SK-N-SH (cell line): ENCODE measurements around the gene RBBP4. TPM values are rescaled to one million over a fixed set of nuclear protein-coding genes. Genes with fewer than 3 reads are reported as not detected.
"Not testable (repeated sequence)": the region's sequence is repeated elsewhere in the genome, so short reads cannot be mapped to it uniquely, and the experiment has no call there.

Experiments
- CTCF ChIA-PET: fragments of 300-600, 350-600 bp; formaldehyde crosslinking; extraction: SDS; loops from one replicate; lab custom pipeline; 2021; lab: Yijun Ruan, JAX
- POLR2A ChIA-PET: fragments of 350-600 bp; sonication (Branson Sonifier 250); formaldehyde crosslinking; extraction: SDS; loops from one replicate; lab custom pipeline; 2020; ENCODE audit warnings: antibody characterized with exemption, inconsistent platforms; lab: Yijun Ruan, JAX
- DNase-seq: peaks from one replicate; pipeline ENCODE4 v3.0.0; 2012
- H2AFZ ChIP-seq: fragments of 200-600 bp; sonication (generic); 2 replicates; pipeline ENCODE4 v1.8.1; 2016; ENCODE audit warnings: antibody characterized with exemption, mild to moderate bottlenecking, low read depth
- H3F3A ChIP-seq: fragments of 200-600 bp; sonication (generic); replicated peaks from 2 replicates; pipeline ENCODE3; 2016; ENCODE audit warnings: antibody characterized with exemption, mild to moderate bottlenecking; ENCODE audit not compliant: insufficient read depth
- H3K27ac ChIP-seq, 2 experiments: fragments of 200-500 bp in 1 of 2; fragments of 200-600 bp in 1 of 2; sonication (Bioruptor generic) in 1 of 2; sonication (generic), shearing (Covaris generic) in 1 of 2; 2 replicates each; pipeline versions ENCODE4 v1.5.1 to v1.6.1; 2014 to 2016; ENCODE audit warnings: low read depth in 2 of 2, inconsistent platforms in 1 of 2, low read length in 1 of 2, mild to moderate bottlenecking in 1 of 2, mixed read lengths in 1 of 2
- H3K27me3 ChIP-seq: fragments of 200-600 bp; sonication (generic), shearing (Covaris generic); 2 replicates; pipeline ENCODE4 v1.6.1; 2016; ENCODE audit warnings: mixed run types; ENCODE audit not compliant: insufficient read depth
- H3K36me3 ChIP-seq, 2 experiments: fragments of 200-500 bp in 1 of 2; fragments of 200-600 bp in 1 of 2; sonication (Bioruptor generic) in 1 of 2; sonication (generic) in 1 of 2; replicated peaks in 1 of 2; 2 replicates each; pipeline versions ENCODE3 to v1.5.1; 2014 to 2016; ENCODE audit warnings: low read length in 1 of 2, mild to moderate bottlenecking in 1 of 2; ENCODE audit not compliant: insufficient read depth in 2 of 2, control insufficient read depth in 1 of 2
- H3K4me1 ChIP-seq, 2 experiments: fragments of 200-500 bp in 1 of 2; fragments of 200-600 bp in 1 of 2; sonication (Bioruptor generic) in 1 of 2; sonication (generic), shearing (Covaris generic) in 1 of 2; 2 replicates each; pipeline versions ENCODE4 v1.5.1 to v1.6.1; 2014 to 2016; ENCODE audit warnings: low read depth in 1 of 2, low read length in 1 of 2, mixed run types in 1 of 2; ENCODE audit not compliant: insufficient read depth in 2 of 2, control insufficient read depth in 1 of 2
- H3K4me2 ChIP-seq: fragments of 200-600 bp; sonication (generic), shearing (Covaris generic); 2 replicates; pipeline ENCODE4 v1.6.1; 2017; ENCODE audit warnings: mixed run types
- H3K4me3 ChIP-seq, 2 experiments: fragments of 200-500 bp in 1 of 2; fragments of 200-600 bp in 1 of 2; sonication (Bioruptor generic) in 1 of 2; sonication (generic), shearing (Covaris generic) in 1 of 2; 2 replicates each; pipeline versions ENCODE4 v1.5.1 to v1.8.1; 2014 to 2016; ENCODE audit warnings: low read depth in 2 of 2, inconsistent platforms in 1 of 2, low read length in 1 of 2, mild to moderate bottlenecking in 1 of 2, mixed read lengths in 1 of 2, moderate library complexity in 1 of 2
- H3K79me2 ChIP-seq: fragments of 200-600 bp; sonication (generic); 2 replicates; pipeline ENCODE4 v1.8.1; 2017; ENCODE audit warnings: mild to moderate bottlenecking; ENCODE audit not compliant: insufficient read depth
- H3K9ac ChIP-seq: fragments of 200-600 bp; sonication (generic); 2 replicates; pipeline ENCODE4 v1.6.1; 2017; ENCODE audit warnings: mixed run types
- H3K9me2 ChIP-seq: fragments of 200-600 bp; sonication (generic); 2 replicates; pipeline ENCODE4 v1.6.1; 2017; ENCODE audit warnings: mixed run types
- H3K9me3 ChIP-seq: fragments of 200-600 bp; sonication (generic); 2 replicates; pipeline ENCODE4 v1.6.1; 2017; ENCODE audit warnings: mixed run types, mild to moderate bottlenecking, moderate library complexity
- H4K20me1 ChIP-seq: fragments of 200-600 bp; sonication (generic); 2 replicates; pipeline ENCODE4 v1.6.1; 2017; ENCODE audit warnings: mild to moderate bottlenecking, mixed run types; ENCODE audit not compliant: insufficient read depth
- EP300 ChIP-seq, 2 experiments: IDR thresholded peaks; 2 replicates each; pipeline versions ENCODE4 v1.4.0 to v1.6.1; 2012; ENCODE audit warnings: borderline replicate concordance in 1 of 2, low read depth in 1 of 2, low read length in 1 of 2
- GABPA ChIP-seq: IDR thresholded peaks from 2 replicates; pipeline ENCODE4 v1.4.0; 2012; ENCODE audit warnings: low read depth, mild to moderate bottlenecking
- GATA2 ChIP-seq: sonication (generic); formaldehyde crosslinking; IDR thresholded peaks from 2 replicates; pipeline ENCODE4 v1.5.0; 2020; ENCODE audit warnings: mild to moderate bottlenecking, missing genetic modification reagents
- JUND ChIP-seq: IDR thresholded peaks from 2 replicates; pipeline ENCODE4 v1.4.0; 2012
- MEF2A ChIP-seq: IDR thresholded peaks from 2 replicates; pipeline ENCODE4 v1.4.0; 2012; ENCODE audit warnings: low read depth, borderline replicate concordance
- MXI1 ChIP-seq: IDR thresholded peaks from 2 replicates; pipeline ENCODE4 v1.6.1; 2012; ENCODE audit warnings: mild to moderate bottlenecking, low read depth, low read length, improper control_type of control experiment
- RCOR1 ChIP-seq: fragments of 150-350 bp; IDR thresholded peaks from 2 replicates; pipeline ENCODE4 v1.6.1; 2017; ENCODE audit warnings: antibody characterized with exemption, low read length
- RXRA ChIP-seq: IDR thresholded peaks from 2 replicates; pipeline ENCODE4 v1.4.0; 2012; ENCODE audit warnings: low read depth, mild to moderate bottlenecking, borderline replicate concordance
- SIN3A ChIP-seq: IDR thresholded peaks from 2 replicates; pipeline ENCODE4 v1.6.1; 2012; ENCODE audit warnings: low read depth, mild to moderate bottlenecking, low read length, moderate library complexity, borderline replicate concordance
- TCF12 ChIP-seq: IDR thresholded peaks from 2 replicates; pipeline ENCODE4 v1.4.0; 2012
- TEAD4 ChIP-seq: IDR thresholded peaks from 2 replicates; pipeline ENCODE4 v1.4.0; 2012; ENCODE audit warnings: mild to moderate bottlenecking, borderline replicate concordance; ENCODE audit not compliant: insufficient read depth
- YY1 ChIP-seq: IDR thresholded peaks from 2 replicates; pipeline ENCODE4 v1.4.0; 2012; ENCODE audit warnings: low read depth, mild to moderate bottlenecking
- WGBS: methylation state at CpG from one replicate; pipeline ENCODE4 v1.1.6; 2017; ENCODE audit warnings: low lambda C conversion rate; 5-methylcytosine and 5-hydroxymethylcytosine counted together
- polyA plus RNA-seq, 3 experiments: library from polyadenylated mRNA; depleted of rRNA; stranded (reverse); fragments of >200 nt; gene quantifications; 2 replicates each; pipeline ENCODE4 v1.2.3, GENCODE V29; 2012
- TF ChIP-seq, protein P1 (sequence below): fragments of 150-350 bp; IDR thresholded peaks from 2 replicates; pipeline ENCODE4 v1.6.1; 2016; ENCODE audit warnings: mild to moderate bottlenecking, low read depth, low read length
- TF ChIP-seq, protein P2 (sequence below): fragments of 150-350 bp; IDR thresholded peaks from 2 replicates; pipeline ENCODE4 v1.6.1; 2017; ENCODE audit warnings: antibody characterized with exemption, low read length, low read depth, borderline replicate concordance
- TF ChIP-seq, protein P3 (sequence below): IDR thresholded peaks from 2 replicates; pipeline ENCODE4 v1.4.0; 2012; ENCODE audit warnings: low read depth

RBBP4 gene
- polyA plus RNA-seq, 1 of the 3 experiments (the other 2 are of a cell fraction): 108 TPM

DNA sequence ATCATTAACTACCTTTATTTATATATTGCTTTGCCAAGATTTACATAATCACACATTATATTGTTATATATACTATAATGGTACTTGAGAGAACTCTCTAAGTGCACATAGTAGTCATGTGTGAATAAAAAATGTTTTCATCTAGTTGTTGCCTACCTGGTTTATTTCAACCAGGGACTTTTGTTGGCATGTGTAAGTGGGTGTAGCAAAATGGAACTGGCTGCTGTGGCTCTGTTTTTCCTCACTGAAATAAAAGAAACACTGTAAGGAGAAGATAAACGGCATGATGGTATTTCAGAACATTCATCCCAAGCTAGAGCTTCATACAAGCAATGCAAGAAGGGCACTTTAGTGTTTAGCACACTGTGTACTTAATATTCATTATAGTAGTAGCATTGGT is 14.9 kb downstream of the RBBP4 start (continued):
- TF ChIP-seq, protein P1, sequence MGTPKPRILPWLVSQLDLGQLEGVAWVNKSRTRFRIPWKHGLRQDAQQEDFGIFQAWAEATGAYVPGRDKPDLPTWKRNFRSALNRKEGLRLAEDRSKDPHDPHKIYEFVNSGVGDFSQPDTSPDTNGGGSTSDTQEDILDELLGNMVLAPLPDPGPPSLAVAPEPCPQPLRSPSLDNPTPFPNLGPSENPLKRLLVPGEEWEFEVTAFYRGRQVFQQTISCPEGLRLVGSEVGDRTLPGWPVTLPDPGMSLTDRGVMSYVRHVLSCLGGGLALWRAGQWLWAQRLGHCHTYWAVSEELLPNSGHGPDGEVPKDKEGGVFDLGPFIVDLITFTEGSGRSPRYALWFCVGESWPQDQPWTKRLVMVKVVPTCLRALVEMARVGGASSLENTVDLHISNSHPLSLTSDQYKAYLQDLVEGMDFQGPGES: no peak
- no peak for TF ChIP-seq MXI1

DNA sequence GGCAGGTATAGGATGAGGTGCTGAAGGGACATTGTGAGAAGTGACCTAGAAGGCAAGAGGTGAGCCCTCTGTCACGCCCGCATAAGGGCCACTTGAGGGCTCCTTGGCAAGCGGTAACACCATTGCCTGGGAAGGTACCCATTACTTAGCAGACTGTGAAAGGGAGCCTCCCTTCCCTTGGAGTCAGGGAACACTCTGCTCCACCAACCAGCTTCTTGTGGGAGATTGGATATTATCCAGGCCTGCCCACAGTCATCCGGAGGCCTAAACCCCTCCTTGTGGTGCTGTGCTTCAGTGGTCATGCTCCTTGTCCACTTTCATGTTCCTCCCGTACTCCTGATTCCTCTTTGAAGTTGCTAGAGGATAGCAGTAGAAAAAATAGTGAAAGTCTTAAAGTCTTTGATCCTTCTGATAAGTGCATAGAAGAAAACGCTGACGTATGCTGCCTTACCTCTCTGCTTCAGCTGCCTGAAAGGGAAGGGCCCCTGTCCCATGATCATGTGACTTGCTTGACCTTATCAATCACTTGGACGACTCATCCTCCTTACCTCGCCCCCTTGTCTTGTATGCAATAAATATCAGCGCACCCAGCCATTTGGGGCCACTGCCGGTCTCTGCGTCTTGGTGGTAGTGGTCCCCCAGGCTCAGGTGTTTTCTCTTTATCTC is 16.0 kb downstream of the RBBP4 start:
- no peaks in the 10 kb centered on the region for H3K4me1 ChIP-seq
- 91% methylated on average over 12 of the region's 12 CpGs for WGBS
- H3K27me3 ChIP-seq: no peaks in the 10 kb centered on the region
- H3K4me2 ChIP-seq: no peak overlapping the region
- H3K4me3 ChIP-seq: no peak overlapping the region
- ChIA-PET CTCF (no interaction called here), POLR2A (no interaction called here)
- H3F3A ChIP-seq: peaks cover 10% of the 10 kb centered on the region
- no peaks in the 10 kb centered on the region for H3K9me3 ChIP-seq
- no peak overlapping the region for H3K9ac ChIP-seq
- no peaks in the 10 kb centered on the region for H3K9me2 ChIP-seq
- TF ChIP-seq JUND: no peak
- no peak for TF ChIP-seq RXRA
- no peak for TF ChIP-seq TEAD4
- TF ChIP-seq MEF2A: no peak
- no peak for TF ChIP-seq TCF12
- TF ChIP-seq GABPA: no peak
- no peak for TF ChIP-seq YY1
- TF ChIP-seq SIN3A: no peak
- TF ChIP-seq, protein P2, sequence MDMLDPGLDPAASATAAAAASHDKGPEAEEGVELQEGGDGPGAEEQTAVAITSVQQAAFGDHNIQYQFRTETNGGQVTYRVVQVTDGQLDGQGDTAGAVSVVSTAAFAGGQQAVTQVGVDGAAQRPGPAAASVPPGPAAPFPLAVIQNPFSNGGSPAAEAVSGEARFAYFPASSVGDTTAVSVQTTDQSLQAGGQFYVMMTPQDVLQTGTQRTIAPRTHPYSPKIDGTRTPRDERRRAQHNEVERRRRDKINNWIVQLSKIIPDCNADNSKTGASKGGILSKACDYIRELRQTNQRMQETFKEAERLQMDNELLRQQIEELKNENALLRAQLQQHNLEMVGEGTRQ: no peak
- TF ChIP-seq MXI1: no peak
- TF ChIP-seq EP300 (IDR thresholded peaks at IDR 0.05; ENCODE audit: borderline replicate concordance in 1 of 2, low read depth in 1 of 2, low read length in 1 of 2): no peak
- TF ChIP-seq RCOR1: no peak
- TF ChIP-seq, protein P1: no peak
- TF ChIP-seq, protein P3, sequence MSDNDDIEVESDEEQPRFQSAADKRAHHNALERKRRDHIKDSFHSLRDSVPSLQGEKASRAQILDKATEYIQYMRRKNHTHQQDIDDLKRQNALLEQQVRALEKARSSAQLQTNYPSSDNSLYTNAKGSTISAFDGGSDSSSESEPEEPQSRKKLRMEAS: no peak
- TF ChIP-seq GATA2 (CRISPR knock-in tag): no peak
- no peak overlapping the region for H3K27ac ChIP-seq
- no peaks in the 10 kb centered on the region for H4K20me1 ChIP-seq
- peaks cover 71 to 84% of the 10 kb centered on the region in 2 experiments for H3K36me3 ChIP-seq
- H2AFZ ChIP-seq: no peak overlapping the region
- H3K79me2 ChIP-seq: peaks cover 58% of the 10 kb centered on the region
- no peak for DNase-seq

DNA sequence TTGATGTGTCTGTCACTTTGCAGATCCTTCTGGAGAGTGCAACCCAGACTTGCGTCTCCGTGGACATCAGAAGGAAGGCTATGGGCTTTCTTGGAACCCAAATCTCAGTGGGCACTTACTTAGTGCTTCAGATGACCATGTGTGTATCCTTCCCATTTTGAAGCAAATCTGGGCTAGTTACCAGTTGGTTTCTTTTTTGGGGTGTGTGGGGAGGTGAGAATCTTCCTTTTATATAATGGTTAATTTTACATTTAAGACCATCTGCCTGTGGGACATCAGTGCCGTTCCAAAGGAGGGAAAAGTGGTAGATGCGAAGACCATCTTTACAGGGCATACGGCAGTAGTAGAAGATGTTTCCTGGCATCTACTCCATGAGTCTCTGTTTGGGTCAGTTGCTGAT is 17.7 kb downstream of the RBBP4 start:
- DNase-seq, H3K9me3 ChIP-seq, H3K27me3 ChIP-seq, H3K4me1 ChIP-seq, H3K4me3 ChIP-seq, H3K9ac ChIP-seq, H3K9me2 ChIP-seq, H3K27ac ChIP-seq, H2AFZ ChIP-seq, H3K4me2 ChIP-seq, POLR2A ChIA-PET, H4K20me1 ChIP-seq: not testable (repeated sequence)
- CTCF ChIA-PET: interaction anchor here (0.5 kb wide), 1 partner anchor 148 kb away, joined by 3 read pairs; no protein-coding TSS in a partner anchor
- H3K36me3 ChIP-seq: peaks cover 79 to 88% of the 10 kb centered on the region in 2 experiments
- H3K79me2 ChIP-seq: peaks cover 47% of the 10 kb centered on the region
- WGBS: 98% methylated on average over 5 of the region's 5 CpGs
- H3F3A ChIP-seq: peaks cover 15% of the 10 kb centered on the region
